HG03575 (cell line): Measurements from ENCODE around the gene LAMTOR3.

Experiments
- ATAC-seq: cut with Tn5 transposase; IDR thresholded peaks from one replicate; pipeline ENCODE4 v1.9.1; 2021; ENCODE audit not compliant: unreplicated experiment, insufficient number of reproducible peaks, low FRiP score; ENCODE audit errors: extremely low read depth

LAMTOR3 gene

DNA sequence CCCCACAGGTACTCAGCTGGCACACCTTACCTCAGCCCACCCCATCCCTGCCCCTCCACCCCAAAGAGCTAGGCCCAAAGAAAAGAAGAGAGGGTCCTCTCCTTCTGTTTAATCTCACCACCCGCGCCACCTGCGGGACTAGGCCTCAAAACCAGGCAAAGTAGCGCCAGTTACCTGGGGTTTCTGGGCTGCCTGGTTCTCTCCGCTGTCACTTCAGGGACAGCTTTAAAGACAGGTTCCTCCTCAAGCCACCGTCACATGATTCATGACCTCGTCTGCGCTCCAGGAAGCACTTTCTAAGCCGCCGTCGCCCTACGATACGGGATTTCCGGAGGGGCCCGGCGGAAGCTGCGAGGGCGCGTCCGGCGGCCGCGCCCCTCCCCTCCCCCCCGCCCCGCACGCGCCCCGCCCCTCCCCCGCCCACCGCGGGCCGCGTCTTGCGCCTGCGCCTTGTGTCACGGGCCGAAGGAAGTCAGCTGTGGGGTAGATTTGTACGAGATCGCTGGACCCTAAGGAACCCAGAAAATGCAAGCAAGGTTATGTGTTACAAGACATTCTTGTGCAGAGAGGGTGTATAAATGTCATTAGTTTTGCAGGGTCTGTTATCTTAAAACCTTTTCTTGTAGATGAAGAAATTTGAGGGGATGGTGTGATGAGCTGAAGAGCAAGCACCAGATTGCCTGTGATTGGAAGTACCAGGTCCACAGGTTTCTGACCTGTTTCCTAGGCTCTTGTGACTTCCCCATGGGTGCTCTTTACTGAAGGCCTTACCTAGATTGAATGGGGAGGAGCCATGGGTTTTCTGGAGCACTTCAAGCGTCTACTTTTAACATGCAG, at the start of gene LAMTOR3:
Gene LAMTOR3 (minus strand): TSS at position 267 of the 837 bp plus-strand sequence. CDS start 464 bp downstream, outside the sequence.
- peak; percentile 94 for ATAC-seq

GRCh38 chr4:99938243-99938753, 44.1 kb upstream of the LAMTOR3 start:
- ATAC-seq, result no peak

GRCh38 chr4:99934891-99935290, 40.7 kb upstream of the LAMTOR3 start:
- no peak for ATAC-seq

- no peak for ATAC-seq
Observed at GRCh38 chr4:99927566-99927965, 33.3 kb upstream of the LAMTOR3 start.

DNA sequence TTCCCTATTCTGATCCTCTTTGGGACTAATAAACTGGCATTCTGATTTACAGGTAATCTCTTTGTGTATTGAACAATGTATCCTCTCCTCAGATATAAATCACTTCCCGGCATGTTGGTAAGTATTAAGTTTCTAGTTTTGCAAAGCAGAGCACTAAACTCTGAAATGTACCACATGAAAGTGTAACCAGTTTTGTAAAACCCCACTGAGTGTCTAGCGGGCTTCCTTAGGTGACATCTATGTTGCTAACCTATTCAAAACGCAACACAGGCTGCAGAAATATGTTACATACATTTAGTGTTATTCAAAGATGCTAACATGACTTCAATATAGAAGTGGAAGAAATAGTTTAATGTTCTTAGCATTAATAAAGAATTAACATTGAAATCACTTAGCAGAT, 26.9 kb upstream of the LAMTOR3 start:
- no peak for ATAC-seq

GRCh38 chr4:99918656-99919055, 24.4 kb upstream of the LAMTOR3 start:
- ATAC-seq, result no peak

DNA sequence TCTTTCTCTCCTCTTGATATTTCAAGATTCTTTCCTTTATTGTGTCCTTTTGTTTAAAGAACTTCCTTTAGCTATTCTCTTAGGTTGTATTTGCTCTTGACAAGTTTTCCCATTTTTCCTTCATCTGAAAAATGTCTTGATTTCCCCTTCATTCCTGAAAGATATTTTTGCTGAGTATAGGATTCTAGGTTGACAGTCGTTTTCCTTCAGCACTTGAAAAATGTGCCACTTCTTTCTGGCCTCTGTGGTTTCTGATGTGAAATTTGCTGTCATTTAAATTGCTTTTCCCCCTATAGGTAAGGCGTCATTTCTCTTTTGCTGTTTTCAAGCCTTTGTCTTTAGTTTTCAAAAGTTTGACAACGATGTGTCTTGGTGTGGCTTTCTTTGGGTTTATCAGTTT, 23.3 kb upstream of the LAMTOR3 start:
- ATAC-seq, result no peak

GRCh38 chr4:99915449-99915848, 21.2 kb upstream of the LAMTOR3 start:
- no peak for ATAC-seq

GRCh38 chr4:99894998-99895397, 771 bp upstream of the LAMTOR3 start:
- ATAC-seq, result no peak

DNA sequence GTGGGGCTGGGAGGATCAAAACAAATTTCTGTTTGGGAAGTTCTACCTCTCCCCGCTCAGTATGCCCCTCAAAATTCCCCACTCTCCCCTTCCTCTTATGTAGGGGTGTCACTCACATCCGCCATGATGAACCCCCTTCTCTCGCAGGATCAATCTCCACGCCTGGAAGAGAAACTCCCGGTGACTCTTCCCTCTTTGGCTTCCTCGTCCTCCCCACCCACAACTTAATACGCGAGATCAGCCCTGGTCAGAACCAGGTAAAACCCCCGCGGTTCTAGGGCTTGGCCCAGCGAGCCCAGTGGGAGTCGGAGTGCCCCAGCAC, 427 bp downstream of the LAMTOR3 start:
- no peak for ATAC-seq

DNA sequence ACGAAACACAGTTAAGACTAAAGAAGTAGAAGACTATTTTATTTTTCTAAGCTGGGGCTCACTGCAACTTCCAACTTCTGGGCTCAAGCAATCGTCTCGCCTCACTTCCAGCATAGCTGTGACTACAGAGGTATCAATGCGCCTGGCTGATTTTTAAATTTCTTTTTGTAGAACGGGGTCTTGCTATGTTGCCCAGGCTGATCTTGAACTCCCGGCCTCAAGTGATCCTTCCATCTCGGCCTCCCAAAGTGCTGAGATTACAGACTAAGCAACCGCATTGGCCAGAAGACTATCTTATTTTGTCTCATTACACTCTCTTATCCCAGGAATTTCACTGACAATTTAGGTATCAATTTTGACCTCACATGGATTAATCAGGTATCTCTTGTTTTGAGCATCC, 1.2 kb downstream of the LAMTOR3 start:
- no peak for ATAC-seq

GRCh38 chr4:99891351-99891750, 2.9 kb downstream of the LAMTOR3 start:
- ATAC-seq, result no peak

GRCh38 chr4:99887837-99888236, 6.4 kb downstream of the LAMTOR3 start:
- ATAC-seq, result no peak

DNA sequence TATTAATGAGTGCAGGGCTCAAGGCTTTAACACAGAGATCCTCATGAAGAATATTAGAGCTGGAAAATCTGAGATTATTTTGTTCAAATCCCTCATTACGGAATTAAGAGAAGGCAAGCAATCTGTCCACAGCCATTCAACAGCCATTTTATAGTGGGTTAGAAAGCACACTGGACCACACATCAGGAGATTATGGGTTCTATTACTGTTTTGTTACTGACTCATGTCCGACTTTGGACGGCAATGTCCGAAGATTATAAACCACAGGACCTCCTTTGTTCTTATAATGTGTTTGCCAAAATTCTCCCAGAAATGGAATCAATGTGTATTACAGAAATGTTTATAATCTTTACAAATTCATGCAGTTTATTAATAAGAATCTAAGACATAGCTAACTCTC, 8.1 kb downstream of the LAMTOR3 start:
- no peak for ATAC-seq

- ATAC-seq, result no peak
Observed at GRCh38 chr4:99885687-99886086, 8.5 kb downstream of the LAMTOR3 start.

DNA sequence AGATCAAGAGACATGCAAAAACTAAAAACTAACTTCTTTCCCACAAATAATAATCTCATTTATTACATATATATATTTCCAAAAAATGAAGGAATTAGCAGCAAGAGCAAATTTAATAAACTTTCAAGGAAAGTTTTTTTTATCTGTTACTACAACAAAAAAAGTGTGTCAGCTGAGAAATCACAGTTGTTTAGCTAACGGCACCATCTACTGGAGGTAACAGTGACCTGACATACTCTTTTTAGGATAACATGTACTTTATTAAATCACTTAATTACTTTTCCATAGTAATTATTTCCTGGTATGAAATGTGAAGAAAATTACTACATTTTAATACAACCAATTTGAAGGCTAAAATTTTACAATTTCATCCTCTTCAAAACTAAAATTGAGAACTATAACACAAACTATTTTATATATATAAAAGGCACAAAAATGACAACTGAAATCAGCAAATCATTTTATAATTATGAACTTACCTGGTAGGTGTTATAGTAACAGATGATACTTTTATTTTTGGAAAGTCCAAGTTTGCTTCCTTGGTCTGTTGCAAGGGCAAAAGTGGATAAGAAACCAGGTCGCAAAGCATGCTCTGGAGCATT, 9.1 kb downstream of the LAMTOR3 start:
- ATAC-seq, result no peak

DNA sequence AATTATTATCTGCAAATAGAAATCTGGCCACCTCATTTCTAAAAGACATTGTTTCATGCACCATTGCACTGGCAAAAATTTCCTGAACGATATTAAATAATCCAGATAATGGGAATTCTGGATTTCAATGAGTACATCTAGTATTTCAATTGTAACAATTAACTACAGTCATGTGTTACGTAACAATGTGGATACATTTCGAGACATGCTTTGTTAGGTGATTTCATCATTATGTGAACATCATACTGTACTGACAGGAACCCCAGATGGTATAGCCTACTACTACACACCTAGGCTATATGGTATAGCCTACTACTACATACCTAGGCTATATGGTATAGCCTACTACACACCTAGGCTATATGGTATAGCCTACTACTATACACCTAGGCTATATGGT, 14.8 kb downstream of the LAMTOR3 start:
- no peak for ATAC-seq

DNA sequence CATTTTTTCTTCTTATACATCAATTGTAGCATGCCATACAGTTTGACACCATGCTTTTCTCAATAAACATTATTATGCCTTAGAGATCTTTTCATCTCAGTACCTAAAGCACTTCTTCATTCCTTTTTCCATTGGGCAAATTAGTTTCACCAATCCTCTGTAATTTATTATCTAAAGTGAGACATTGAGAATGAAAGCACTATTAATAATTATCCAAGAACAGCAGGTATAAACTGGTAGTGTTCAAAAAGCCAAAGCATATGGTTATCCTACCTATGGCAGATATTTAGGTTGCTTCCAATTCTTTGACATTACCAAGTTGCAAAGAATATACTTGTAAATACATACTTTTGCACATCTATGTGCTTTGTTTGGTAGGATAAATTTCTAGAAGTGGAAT, 15.6 kb downstream of the LAMTOR3 start:
- no peak for ATAC-seq

GRCh38 chr4:99876946-99877345, 17.3 kb downstream of the LAMTOR3 start:
- ATAC-seq, result no peak

DNA sequence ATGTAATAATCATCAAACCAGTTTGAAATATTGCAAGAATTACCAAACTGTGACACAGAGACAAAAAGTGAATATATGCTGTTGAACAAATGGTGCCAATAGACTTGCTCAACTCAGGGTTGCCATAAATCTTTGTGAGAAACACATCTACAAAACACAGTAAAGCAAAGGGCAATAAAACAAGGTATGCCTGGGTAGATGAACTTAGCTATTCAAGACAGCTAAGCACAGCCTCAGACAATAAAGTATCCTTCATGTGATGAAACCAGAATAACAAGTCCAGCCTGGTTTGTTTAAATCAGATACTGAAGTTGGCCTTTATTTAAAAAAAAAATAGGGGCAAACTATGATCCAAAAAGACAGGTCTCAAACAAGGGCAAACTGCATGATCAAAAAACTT, 19.2 kb downstream of the LAMTOR3 start:
- no peak for ATAC-seq

- no peak for ATAC-seq
Observed at GRCh38 chr4:99872570-99872969, 21.7 kb downstream of the LAMTOR3 start.
